GM19395 (cell line): Measurements from ENCODE around the gene EIF4ENIF1.
"Not testable (repeated sequence)": the region's sequence is repeated elsewhere in the genome, so short reads cannot be mapped to it uniquely, and the experiment has no call there.

Experiments used
- ATAC-seq: cut with Tn5 transposase; IDR thresholded peaks from one replicate; pipeline ENCODE4 v1.9.1; 2021; ENCODE audit warnings: mild to moderate bottlenecking, moderate library complexity; ENCODE audit not compliant: unreplicated experiment

Gene EIF4ENIF1

GRCh38 chr22:31443516-31443915, 46.1 kb downstream of the EIF4ENIF1 start:
- ATAC-seq: no peak

- ATAC-seq: no peak
Observed at GRCh38 chr22:31442768-31443489, 46.7 kb downstream of the EIF4ENIF1 start.

- ATAC-seq: no peak
Observed at GRCh38 chr22:31441652-31442051, 48.0 kb downstream of the EIF4ENIF1 start.

- ATAC-seq: no peak
Observed at GRCh38 chr22:31440681-31441080, 49.0 kb downstream of the EIF4ENIF1 start.

- no peak for ATAC-seq
Observed at GRCh38 chr22:31439808-31440207, 49.8 kb downstream of the EIF4ENIF1 start.

- no peak for ATAC-seq
Observed at GRCh38 chr22:31436132-31436531, 53.5 kb downstream of the EIF4ENIF1 start.

- no peak for ATAC-seq
Observed at GRCh38 chr22:31431950-31432349, 57.7 kb downstream of the EIF4ENIF1 start.

GRCh38 chr22:31425331-31426050, 64.2 kb downstream of the EIF4ENIF1 start:
- ATAC-seq: no peak

- not testable (repeated sequence) for ATAC-seq
Observed at GRCh38 chr22:31402350-31402749, 87.3 kb downstream of the EIF4ENIF1 start.

- ATAC-seq: no peak
Observed at GRCh38 chr22:31400023-31400397, 89.6 kb downstream of the EIF4ENIF1 start.

- ATAC-seq: peak; percentile 94
Observed at GRCh38 chr22:31399211-31400022, 90.2 kb downstream of the EIF4ENIF1 start, which contains the start of gene DRG1. Gene DRG1 (plus strand): TSS chr22:31399604. CDS start chr22:31399684, 80 bp downstream.

- ATAC-seq: no peak
Observed at GRCh38 chr22:31398231-31398630, 91.4 kb downstream of the EIF4ENIF1 start.

- ATAC-seq: no peak
Observed at GRCh38 chr22:31394326-31394725, 95.3 kb downstream of the EIF4ENIF1 start.

GRCh38 chr22:31393893-31394292, 95.7 kb downstream of the EIF4ENIF1 start:
- ATAC-seq: no peak
